C4-2B (cell line): ENCODE results near the gene PCDHB11.
"Not testable (repeated sequence)": the region's sequence is repeated elsewhere in the genome, so short reads cannot be mapped to it uniquely, and the experiment has no call there.

Experiments
- H3K27ac ChIP-seq: fragments of 450-650 bp; 2 replicates; pipeline ENCODE4 v1.5.1; 2017
- ZFX ChIP-seq: fragments of 450-650 bp; IDR thresholded peaks from 2 replicates; pipeline ENCODE4 v1.6.1; 2017
- TF ChIP-seq, protein P1 (sequence below): fragments of 450-650 bp; conservative IDR thresholded peaks from 2 replicates; pipeline ENCODE4 v1.5.1; 2017; ENCODE audit warnings: mild to moderate bottlenecking

The PCDHB11 gene

DNA sequence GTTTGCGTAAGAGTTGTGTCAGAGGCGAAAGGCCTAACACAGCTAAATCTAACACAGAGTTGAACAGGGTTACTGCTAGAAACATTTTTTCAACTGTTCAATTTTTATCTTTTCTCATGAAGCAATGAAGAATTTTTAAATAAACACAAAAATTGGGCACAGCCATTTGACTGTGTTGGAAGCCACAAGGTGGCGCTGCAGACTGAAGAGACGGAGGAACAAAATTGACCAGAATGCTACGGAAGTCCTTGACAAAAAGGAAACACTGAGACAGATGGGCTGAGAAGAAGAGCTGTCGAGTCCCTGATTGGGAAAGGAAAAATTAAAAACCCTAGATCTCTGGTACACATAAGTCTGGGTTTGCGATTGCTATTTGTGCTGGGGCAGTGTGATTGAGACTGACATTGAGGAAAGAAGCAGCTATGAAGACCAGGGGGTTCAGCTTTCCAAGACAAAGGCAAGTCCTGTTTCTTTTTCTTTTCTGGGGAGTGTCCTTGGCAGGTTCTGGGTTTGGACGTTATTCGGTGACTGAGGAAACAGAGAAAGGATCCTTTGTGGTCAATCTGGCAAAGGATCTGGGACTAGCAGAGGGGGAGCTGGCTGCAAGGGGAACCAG is 12.4 kb upstream of the PCDHB11 start, which contains the start of gene PCDHB9:
Gene PCDHB9 (plus strand): TSS at position 265 of the 616 bp plus-strand sequence. CDS start 158 bp downstream, at position 423.
- TF ChIP-seq, protein P1, sequence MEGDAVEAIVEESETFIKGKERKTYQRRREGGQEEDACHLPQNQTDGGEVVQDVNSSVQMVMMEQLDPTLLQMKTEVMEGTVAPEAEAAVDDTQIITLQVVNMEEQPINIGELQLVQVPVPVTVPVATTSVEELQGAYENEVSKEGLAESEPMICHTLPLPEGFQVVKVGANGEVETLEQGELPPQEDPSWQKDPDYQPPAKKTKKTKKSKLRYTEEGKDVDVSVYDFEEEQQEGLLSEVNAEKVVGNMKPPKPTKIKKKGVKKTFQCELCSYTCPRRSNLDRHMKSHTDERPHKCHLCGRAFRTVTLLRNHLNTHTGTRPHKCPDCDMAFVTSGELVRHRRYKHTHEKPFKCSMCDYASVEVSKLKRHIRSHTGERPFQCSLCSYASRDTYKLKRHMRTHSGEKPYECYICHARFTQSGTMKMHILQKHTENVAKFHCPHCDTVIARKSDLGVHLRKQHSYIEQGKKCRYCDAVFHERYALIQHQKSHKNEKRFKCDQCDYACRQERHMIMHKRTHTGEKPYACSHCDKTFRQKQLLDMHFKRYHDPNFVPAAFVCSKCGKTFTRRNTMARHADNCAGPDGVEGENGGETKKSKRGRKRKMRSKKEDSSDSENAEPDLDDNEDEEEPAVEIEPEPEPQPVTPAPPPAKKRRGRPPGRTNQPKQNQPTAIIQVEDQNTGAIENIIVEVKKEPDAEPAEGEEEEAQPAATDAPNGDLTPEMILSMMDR = peak; percentile 83
- no peak for TF ChIP-seq ZFX
- no peak within 1 kb of the TSS for H3K27ac ChIP-seq

DNA sequence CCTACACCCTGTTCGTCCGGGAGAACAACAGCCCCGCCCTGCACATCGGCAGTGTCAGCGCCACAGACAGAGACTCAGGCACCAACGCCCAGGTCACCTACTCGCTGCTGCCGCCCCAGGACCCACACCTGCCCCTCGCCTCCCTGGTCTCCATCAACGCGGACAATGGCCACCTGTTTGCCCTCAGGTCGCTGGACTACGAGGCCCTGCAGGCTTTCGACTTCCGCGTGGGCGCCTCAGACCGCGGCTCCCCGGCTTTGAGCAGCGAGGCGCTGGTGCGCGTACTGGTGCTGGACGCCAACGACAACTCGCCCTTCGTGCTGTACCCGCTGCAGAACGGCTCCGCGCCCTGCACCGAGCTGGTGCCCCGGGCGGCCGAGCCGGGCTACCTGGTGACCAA is 10.7 kb upstream of the PCDHB11 start:
- not testable (repeated sequence) for H3K27ac ChIP-seq

DNA sequence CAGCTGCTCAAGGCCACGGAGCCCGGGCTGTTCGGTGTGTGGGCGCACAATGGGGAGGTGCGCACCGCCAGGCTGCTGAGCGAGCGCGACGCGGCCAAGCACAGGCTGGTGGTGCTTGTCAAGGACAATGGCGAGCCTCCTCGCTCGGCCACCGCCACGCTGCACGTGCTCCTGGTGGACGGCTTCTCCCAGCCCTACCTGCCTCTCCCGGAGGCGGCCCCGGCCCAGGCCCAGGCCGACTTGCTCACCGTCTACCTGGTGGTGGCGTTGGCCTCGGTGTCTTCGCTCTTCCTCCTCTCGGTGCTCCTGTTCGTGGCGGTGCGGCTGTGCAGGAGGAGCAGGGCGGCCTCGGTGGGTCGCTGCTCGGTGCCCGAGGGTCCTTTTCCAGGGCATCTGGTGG is 10.3 kb upstream of the PCDHB11 start:
- H3K27ac ChIP-seq = not testable (repeated sequence)

DNA sequence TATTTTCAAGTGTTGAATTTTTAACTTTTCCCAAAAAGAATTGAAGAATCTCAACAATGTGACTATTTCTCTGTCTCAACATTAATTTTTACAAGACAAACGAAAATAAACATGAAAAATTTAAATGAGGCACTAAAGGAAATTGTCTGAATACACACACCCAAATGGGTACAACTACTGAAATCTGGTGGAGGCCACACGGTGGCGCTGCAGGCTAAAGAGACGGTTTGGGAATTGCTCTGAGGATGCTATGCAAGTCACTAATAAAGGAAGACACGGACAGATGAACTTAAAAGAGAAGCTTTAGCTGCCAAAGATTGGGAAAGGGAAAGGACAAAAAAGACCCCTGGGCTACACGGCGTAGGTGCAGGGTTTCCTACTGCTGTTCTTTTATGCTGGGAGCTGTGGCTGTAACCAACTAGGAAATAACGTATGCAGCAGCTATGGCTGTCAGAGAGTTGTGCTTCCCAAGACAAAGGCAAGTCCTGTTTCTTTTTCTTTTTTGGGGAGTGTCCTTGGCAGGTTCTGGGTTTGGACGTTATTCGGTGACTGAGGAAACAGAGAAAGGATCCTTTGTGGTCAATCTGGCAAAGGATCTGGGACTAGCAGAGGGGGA is 7.2 kb upstream of the PCDHB11 start, which contains the start of gene PCDHB10:
Gene PCDHB10 (plus strand): TSS at position 244 of the 616 bp plus-strand sequence. CDS start 200 bp downstream, at position 444.
- H3K27ac ChIP-seq = no peak within 1 kb of the TSS
- TF ChIP-seq, protein P1 = peak; percentile 85
- no peak for TF ChIP-seq ZFX

DNA sequence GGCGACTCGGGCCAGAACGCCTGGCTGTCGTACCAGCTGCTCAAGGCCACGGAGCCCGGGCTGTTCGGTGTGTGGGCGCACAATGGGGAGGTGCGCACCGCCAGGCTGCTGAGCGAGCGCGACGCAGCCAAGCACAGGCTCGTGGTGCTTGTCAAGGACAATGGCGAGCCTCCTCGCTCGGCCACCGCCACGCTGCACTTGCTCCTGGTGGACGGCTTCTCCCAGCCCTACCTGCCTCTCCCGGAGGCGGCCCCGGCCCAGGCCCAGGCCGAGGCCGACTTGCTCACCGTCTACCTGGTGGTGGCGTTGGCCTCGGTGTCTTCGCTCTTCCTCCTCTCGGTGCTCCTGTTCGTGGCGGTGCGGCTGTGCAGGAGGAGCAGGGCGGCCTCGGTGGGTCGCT is 5.1 kb upstream of the PCDHB11 start:
- not testable (repeated sequence) for H3K27ac ChIP-seq

DNA sequence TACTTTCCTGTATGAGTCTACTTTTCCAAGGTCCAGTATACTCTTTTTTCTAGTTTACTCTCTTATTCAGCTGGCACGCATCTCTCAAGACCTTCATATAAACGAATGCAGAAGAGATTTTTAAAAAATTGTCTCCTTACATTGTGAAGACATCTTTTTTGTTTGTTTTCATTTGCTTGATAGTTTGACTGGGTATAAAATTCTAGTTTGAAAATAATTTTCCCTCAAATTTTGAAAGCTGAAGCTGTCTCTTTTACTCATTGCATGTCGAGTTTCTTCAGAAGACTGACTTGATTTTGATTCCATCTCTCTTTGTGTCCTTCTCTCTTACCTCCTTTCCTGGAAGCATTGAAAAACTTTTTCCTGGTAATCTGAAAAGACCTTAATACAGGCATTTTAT is 3.1 kb upstream of the PCDHB11 start:
- no peak overlapping the region for H3K27ac ChIP-seq
- TF ChIP-seq ZFX = no peak
- TF ChIP-seq, protein P1 = no peak

DNA sequence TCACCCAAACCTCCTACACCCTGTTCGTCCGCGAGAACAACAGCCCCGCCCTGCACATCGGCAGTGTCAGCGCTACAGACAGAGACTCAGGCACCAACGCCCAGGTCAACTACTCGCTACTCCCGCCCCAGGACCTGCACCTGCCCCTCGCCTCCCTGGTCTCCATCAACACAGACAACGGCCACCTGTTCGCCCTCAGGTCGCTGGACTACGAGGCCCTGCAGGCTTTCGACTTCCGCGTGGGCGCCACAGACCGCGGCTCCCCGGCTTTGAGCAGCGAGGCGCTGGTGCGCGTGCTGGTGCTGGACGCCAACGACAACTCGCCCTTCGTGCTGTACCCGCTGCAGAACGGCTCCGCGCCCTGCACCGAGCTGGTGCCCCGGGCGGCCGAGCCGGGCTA is 1.7 kb downstream of the PCDHB11 start:
- not testable (repeated sequence) for H3K27ac ChIP-seq

DNA sequence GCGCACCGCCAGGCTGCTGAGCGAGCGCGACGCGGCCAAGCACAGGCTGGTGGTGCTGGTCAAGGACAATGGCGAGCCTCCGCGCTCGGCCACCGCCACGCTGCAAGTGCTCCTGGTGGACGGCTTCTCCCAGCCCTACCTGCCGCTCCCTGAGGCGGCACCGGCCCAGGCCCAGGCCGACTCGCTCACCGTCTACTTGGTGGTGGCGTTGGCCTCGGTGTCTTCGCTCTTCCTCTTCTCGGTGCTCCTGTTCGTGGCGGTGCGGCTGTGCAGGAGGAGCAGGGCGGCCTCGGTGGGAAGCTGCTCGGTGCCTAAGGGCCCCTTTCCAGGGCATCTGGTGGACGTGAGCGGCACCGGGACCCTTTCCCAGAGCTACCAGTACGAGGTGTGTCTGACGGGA is 2.2 kb downstream of the PCDHB11 start:
- H3K27ac ChIP-seq = not testable (repeated sequence)

DNA sequence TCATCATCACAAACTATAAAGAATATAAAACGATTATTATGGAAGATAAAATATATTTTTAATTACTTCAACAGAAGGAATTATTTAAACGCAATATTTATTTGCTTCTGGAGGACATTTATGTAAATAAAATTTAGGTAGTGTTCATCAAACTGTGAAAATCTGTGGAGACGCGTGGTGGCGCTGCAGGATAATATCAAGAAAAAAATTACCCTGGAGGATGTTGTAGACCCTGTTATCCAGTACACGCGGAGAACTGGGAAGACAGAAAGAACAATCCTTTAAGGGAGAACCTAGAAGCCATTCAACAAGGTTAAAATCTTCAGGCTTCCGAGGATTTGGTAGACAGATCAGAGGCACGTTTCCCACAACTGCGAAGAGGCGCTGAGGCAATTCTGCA is 9.1 kb downstream of the PCDHB11 start, which contains the start of gene PCDHB12:
Gene PCDHB12 (plus strand): TSS at position 242 of the 400 bp plus-strand sequence. CDS start 189 bp downstream, outside the sequence.
- TF ChIP-seq, protein P1 = peak; percentile 48
- no peak for TF ChIP-seq ZFX
- no peak within 1 kb of the TSS for H3K27ac ChIP-seq

DNA sequence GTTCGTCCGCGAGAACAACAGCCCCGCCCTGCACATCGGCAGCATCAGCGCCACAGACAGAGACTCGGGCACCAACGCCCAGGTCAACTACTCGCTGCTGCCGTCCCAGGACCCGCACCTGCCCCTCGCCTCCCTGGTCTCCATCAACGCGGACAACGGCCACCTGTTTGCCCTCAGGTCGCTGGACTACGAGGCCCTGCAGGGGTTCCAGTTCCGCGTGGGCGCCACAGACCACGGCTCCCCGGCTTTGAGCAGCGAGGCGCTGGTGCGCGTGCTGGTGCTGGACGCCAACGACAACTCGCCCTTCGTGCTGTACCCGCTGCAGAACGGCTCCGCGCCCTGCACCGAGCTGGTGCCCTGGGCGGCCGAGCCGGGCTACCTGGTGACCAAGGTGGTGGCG is 10.9 kb downstream of the PCDHB11 start:
- H3K27ac ChIP-seq = not testable (repeated sequence)

DNA sequence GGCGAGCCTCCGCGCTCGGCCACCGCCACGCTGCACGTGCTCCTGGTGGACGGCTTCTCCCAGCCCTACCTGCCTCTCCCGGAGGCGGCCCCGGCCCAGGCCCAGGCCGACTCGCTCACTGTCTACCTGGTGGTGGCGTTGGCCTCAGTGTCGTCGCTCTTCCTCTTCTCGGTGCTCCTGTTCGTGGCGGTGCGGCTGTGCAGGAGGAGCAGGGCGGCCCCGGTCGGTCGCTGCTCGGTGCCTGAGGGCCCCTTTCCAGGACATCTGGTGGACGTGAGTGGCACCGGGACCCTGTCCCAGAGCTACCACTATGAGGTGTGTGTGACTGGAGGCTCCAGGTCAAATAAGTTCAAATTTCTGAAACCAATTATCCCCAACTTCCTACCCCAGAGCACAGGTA is 11.4 kb downstream of the PCDHB11 start:
- H3K27ac ChIP-seq = not testable (repeated sequence)
